Neural cell (in vitro differentiated cells): ENCODE results near the gene SLC49A4. TPM values are rescaled to one million over a fixed set of nuclear protein-coding genes. Genes with fewer than 3 reads are reported as not detected.

Experiments used
- H2AFZ ChIP-seq: fragments of 200-600, 300-800 bp; sonication (generic), shearing (Covaris generic); 2 replicates; pipeline ENCODE4 v1.6.0; 2014; ENCODE audit warnings: low read depth, mild to moderate bottlenecking, antibody characterized with exemption, low read length, moderate library complexity
- H3F3A ChIP-seq: fragments of 200-600 bp; shearing (Covaris generic); 2 replicates; pipeline ENCODE4 v1.6.1; 2016; ENCODE audit warnings: mild to moderate bottlenecking, moderate library complexity, mixed read lengths, antibody characterized with exemption, low read length; ENCODE audit not compliant: insufficient read depth, poor library complexity, severe bottlenecking
- H3K27ac ChIP-seq: fragments of 200-600, 300-800 bp; sonication (generic), shearing (Covaris generic); 2 replicates; pipeline ENCODE4 v1.5.1; 2014; ENCODE audit warnings: mild to moderate bottlenecking, low read length, moderate library complexity
- H3K27me3 ChIP-seq: fragments of 300-800, 200-600 bp; sonication (generic), shearing (Covaris generic); 2 replicates; pipeline ENCODE4 v1.6.0; 2014; ENCODE audit warnings: mild to moderate bottlenecking, low read depth, low read length, moderate library complexity; ENCODE audit not compliant: insufficient read depth
- H3K36me3 ChIP-seq: fragments of 300-800, 200-600 bp; sonication (generic), shearing (Covaris generic); 2 replicates; pipeline ENCODE4 v1.5.1; 2014; ENCODE audit warnings: mild to moderate bottlenecking, antibody characterized with exemption, low read length, moderate library complexity; ENCODE audit not compliant: insufficient read depth
- H3K4me2 ChIP-seq: fragments of 300-800, 200-600 bp; sonication (generic), shearing (Covaris generic); 2 replicates; pipeline ENCODE4 v1.6.0; 2014; ENCODE audit warnings: mild to moderate bottlenecking, low read length
- H3K4me3 ChIP-seq: fragments of 300-800, 200-600 bp; sonication (generic), shearing (Covaris generic); 2 replicates; pipeline ENCODE4 v1.5.1; 2014; ENCODE audit warnings: mild to moderate bottlenecking, low read length, moderate library complexity
- H3K79me2 ChIP-seq: fragments of 200-600 bp; shearing (Covaris generic); replicated peaks from 2 replicates; pipeline ENCODE4 v1.6.0; 2014; ENCODE audit warnings: mild to moderate bottlenecking, low read length, moderate library complexity; ENCODE audit not compliant: insufficient read depth
- H3K9ac ChIP-seq: fragments of 300-800, 200-600 bp; sonication (generic), shearing (Covaris generic); 2 replicates; pipeline ENCODE4 v1.6.1; 2016; ENCODE audit warnings: mild to moderate bottlenecking, low read length, mixed read lengths
- H3K9me2 ChIP-seq: fragments of 200-600 bp; shearing (Covaris generic); 2 replicates; pipeline ENCODE4 v1.6.1; 2016; ENCODE audit warnings: mild to moderate bottlenecking, low read length, mixed read lengths; ENCODE audit not compliant: insufficient read depth
- H3K9me3 ChIP-seq: fragments of 200-600, 300-800 bp; sonication (generic), shearing (Covaris generic); 2 replicates; pipeline ENCODE4 v1.6.1; 2016; ENCODE audit warnings: mild to moderate bottlenecking, mixed run types, low read length, moderate library complexity, mixed read lengths
- H4K20me1 ChIP-seq: fragments of 200-600 bp; shearing (Covaris generic); 2 replicates; pipeline ENCODE4 v1.6.1; 2016; ENCODE audit warnings: mild to moderate bottlenecking, mixed run types; ENCODE audit not compliant: insufficient read depth
- CTCF ChIP-seq: fragments of 450-650 bp; IDR thresholded peaks from 2 replicates; pipeline ENCODE4 v1.5.1; 2014; ENCODE audit warnings: antibody characterized with exemption, mild to moderate bottlenecking, moderate library complexity; ENCODE audit not compliant: poor library complexity, severe bottlenecking
- EP300 ChIP-seq: fragments of 450-650 bp; conservative IDR thresholded peaks from 2 replicates; pipeline ENCODE4 v1.6.1; 2014; ENCODE audit warnings: antibody characterized with exemption, mild to moderate bottlenecking, moderate library complexity; ENCODE audit not compliant: poor library complexity, severe bottlenecking
- EZH2 ChIP-seq: fragments of 200-600, 300-800 bp; shearing (Covaris generic), sonication (generic); IDR thresholded peaks from 2 replicates; pipeline ENCODE4 v1.6.1; 2014; ENCODE audit warnings: antibody characterized with exemption, low read length, borderline replicate concordance, mild to moderate bottlenecking; ENCODE audit not compliant: insufficient read depth, poor library complexity, severe bottlenecking
- MXI1 ChIP-seq: fragments of 450-650 bp; conservative IDR thresholded peaks from 2 replicates; pipeline ENCODE4 v1.6.1; 2014; ENCODE audit warnings: antibody characterized with exemption, mild to moderate bottlenecking; ENCODE audit not compliant: poor library complexity, severe bottlenecking
- POLR2AphosphoS5 ChIP-seq: IDR thresholded peaks from 2 replicates; pipeline ENCODE4 v1.6.1; 2012
- RAD21 ChIP-seq: fragments of 450-650 bp; conservative IDR thresholded peaks from 2 replicates; pipeline ENCODE4 v1.6.1; 2014; ENCODE audit warnings: antibody characterized with exemption, mild to moderate bottlenecking, moderate library complexity
- REST ChIP-seq: IDR thresholded peaks from 2 replicates; pipeline ENCODE4 v1.6.1; 2012; ENCODE audit warnings: borderline replicate concordance
- SMC3 ChIP-seq: fragments of 450-650 bp; conservative IDR thresholded peaks from 2 replicates; pipeline ENCODE4 v1.6.1; 2014; ENCODE audit warnings: antibody characterized with exemption, mild to moderate bottlenecking, moderate library complexity; ENCODE audit not compliant: poor library complexity
- polyA plus RNA-seq: library from polyadenylated mRNA; depleted of rRNA; stranded (reverse); fragments of >200 nt; gene quantifications from 2 replicates; pipeline ENCODE4 v1.2.3, GENCODE V29; 2014

SLC49A4 gene
- polyA plus RNA-seq, 1 donor from 2014 or later, result 16.2 TPM

- Histone ChIP-seq H4K20me1 (no peaks in the 10 kb centered on the region), H3K27ac (no peak overlapping the region), H3F3A (no peaks in the 10 kb centered on the region), H3K9me2 (no peaks in the 10 kb centered on the region), H3K9ac (no peak overlapping the region), H3K36me3 (no peaks in the 10 kb centered on the region), H3K4me2 (no peak overlapping the region), H3K4me3 (no peak overlapping the region), H3K9me3 (no peaks in the 10 kb centered on the region), H2AFZ (no peak overlapping the region), H3K79me2 (no peaks in the 10 kb centered on the region), H3K27me3 (no peaks in the 10 kb centered on the region)
- TF ChIP-seq CTCF (no peak), MXI1 (no peak), EP300 (no peak), POLR2AphosphoS5 (no peak), REST (no peak), SMC3 (no peak), EZH2 (no peak)
These were observed 131.9 kb downstream of the SLC49A4 start for GRCh38 chr3:122926811-122927210.

- TF ChIP-seq EP300 (no peak), POLR2AphosphoS5 (no peak)
- Histone ChIP-seq H4K20me1 (no peaks in the 10 kb centered on the region), H3K36me3 (no peaks in the 10 kb centered on the region), H3K4me3 (no peak overlapping the region), H3K9me2 (no peaks in the 10 kb centered on the region), H3K4me2 (no peak overlapping the region), H3K27ac (no peak overlapping the region), H3K27me3 (no peaks in the 10 kb centered on the region), H3F3A (no peaks in the 10 kb centered on the region), H3K9me3 (no peaks in the 10 kb centered on the region), H3K79me2 (no peaks in the 10 kb centered on the region), H2AFZ (no peak overlapping the region), H3K9ac (no peak overlapping the region)
These were observed 132.9 kb downstream of the SLC49A4 start for GRCh38 chr3:122927726-122928125.

GRCh38 chr3:122928396-122929187, 133.7 kb downstream of the SLC49A4 start:
- H4K20me1 ChIP-seq, result no peaks in the 10 kb centered on the region
- H3K4me3 ChIP-seq, result no peak overlapping the region
- no peak overlapping the region for H3K9ac ChIP-seq
- H3F3A ChIP-seq, result no peaks in the 10 kb centered on the region
- no peaks in the 10 kb centered on the region for H3K9me3 ChIP-seq
- H3K27me3 ChIP-seq, result no peaks in the 10 kb centered on the region
- no peaks in the 10 kb centered on the region for H3K9me2 ChIP-seq
- TF ChIP-seq EZH2 (no peak), POLR2AphosphoS5 (no peak), EP300 (no peak), RAD21 (no peak)
- H3K4me2 ChIP-seq, result no peak overlapping the region
- H2AFZ ChIP-seq, result no peak overlapping the region
- no peak overlapping the region for H3K27ac ChIP-seq
- no peaks in the 10 kb centered on the region for H3K79me2 ChIP-seq
- no peaks in the 10 kb centered on the region for H3K36me3 ChIP-seq
